HG02870 (cell line): ENCODE data around the gene CLDN34.

Experiments
- ATAC-seq: cut with Tn5 transposase; IDR thresholded peaks from one replicate; pipeline ENCODE4 v1.9.1; 2021; ENCODE audit warnings: mild to moderate bottlenecking, moderate library complexity; ENCODE audit not compliant: unreplicated experiment

CLDN34 gene, protein sequence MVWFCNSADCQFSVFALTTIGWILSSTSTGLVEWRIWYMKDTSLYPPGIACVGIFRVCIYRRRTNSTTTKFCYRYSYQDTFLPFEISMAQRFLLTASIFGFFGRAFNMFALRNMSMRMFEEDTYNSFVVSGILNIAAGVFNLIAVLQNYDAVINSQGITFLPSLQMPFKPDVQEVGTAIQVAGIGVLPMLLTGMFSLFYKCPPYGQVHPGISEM

DNA sequence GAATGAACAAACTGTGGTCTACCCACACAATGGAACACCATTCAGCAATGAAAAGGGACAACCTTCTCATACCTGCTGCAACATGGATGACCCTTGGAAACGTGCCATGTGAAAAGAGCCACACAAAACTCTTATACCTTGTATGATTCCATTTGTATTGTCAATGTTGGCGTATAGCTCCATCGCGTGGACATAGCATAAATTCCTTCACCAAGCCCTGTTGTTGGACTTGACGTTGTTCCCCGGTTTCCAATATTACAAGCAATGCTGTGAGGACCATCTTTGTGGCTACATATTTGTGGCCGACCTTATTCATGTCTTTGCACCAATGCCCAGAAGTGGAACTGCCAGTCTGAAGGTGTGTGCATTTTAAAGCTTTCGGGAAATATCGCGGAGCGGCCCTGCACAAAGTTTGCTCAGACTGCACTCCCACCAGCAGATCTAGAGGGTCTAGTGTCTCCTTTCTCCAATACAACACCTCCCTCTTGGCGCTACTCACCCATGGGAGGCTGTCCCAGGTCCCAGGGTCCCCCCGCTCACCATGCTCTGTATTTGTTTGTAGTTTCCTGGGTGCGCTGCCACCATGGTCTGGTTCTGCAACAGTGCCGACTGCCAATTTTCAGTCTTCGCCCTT is at the start of gene CLDN34:
Gene CLDN34, plus strand, starts transcription at position 584 of the 634 bp plus-strand sequence. Its CDS starts 0 bp downstream, at position 584.
- no peak for ATAC-seq

DNA sequence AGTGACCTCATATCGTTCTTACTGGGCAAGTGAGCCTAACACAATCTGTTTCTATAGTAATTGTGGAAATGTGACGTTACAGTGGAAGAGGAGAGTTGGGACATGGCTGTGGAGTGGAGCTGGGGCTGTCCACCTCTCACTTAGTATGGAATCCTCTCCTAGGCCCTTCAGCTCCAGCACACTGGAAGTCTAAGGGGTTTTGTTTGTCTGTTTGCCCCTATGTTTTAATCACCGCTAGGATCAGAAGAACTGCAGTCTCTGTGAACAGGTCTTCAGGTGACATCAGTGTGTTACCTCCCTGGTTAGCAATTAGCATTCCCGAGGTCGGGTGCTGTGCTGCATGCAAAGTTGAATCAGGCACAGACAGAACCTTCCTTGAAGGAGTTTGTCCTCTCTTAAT is 49.3 kb upstream of the CLDN34 start:
- no peak for ATAC-seq

DNA sequence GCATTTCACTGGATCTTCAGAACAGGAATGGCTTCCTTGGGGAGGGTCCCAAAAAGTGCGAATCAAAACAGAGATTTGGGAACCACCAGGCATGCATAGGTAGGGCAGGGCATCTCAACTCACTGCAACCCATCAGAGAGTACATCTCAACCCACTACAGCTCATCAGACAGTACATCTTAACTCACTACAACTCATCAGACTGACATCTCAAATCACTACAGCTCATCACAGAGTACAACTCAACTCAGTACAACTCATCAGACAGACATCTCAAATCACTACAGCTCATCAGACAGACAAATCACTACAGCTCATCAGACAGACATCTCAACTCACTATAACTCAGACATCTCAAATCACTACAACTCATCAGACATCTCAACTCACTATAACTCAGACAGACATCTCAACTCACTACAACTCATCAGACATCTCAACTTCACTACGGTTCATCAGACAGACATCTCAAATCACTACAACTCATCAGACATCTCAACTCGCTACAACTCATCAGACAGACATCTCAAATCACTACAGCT is 47.5 kb upstream of the CLDN34 start:
- ATAC-seq = no peak

DNA sequence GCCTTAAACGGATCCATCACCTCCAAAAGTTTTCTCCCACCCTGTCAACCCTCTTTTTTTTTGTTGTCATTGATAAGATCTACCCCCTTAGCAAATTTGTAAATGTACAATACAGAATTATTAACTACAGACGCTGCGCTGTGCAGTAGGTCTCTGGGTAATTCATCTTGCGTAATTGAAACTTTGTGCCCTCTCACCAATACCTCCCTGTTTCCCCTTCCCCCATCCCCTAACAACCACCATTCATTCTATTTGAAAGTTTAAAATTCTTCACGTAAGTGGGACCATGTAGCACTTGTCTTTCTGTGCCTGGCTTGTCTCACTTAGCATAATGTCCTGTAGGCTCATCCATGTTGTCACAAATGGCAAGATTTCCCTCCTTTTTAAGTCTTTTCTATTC is 45.8 kb upstream of the CLDN34 start:
- no peak for ATAC-seq

DNA sequence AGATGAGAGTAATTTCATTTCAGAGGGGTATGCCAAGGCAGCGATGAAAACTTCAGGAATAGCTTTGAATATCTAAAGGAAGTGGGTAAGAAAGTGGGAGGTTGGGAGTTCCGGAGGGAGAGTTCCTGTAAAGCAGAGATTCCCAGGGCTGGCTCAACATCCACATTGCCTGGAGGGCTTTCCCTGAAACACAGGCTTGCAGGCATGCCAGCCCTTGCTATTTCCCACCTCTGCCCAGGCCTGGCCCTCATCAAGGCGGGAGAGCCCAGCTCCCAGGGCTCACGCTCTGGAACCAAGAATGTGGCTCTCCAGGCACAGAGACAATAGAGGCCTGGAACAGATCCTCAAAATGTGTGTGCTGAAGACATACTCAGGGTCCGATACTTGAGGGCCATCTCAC is 43.8 kb upstream of the CLDN34 start:
- ATAC-seq = no peak

DNA sequence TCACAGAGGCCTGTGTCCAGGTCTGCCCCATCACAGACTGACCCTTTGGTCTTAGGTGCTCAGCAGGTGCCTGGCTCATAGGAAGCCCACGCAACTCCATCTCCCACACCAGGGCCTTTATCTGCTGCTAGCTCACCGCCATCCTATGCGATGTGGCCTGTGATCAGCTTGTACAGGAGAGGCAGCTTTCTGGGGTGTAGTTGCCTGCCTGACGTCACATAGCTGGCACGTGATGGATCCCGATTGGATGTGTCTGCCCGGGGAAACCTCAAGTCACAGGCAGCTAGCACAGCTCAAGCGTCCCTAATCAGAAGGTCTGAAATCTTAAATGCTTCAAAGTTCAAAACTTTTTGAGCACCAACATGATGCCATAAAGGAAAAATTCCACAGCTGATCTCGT is 41.2 kb upstream of the CLDN34 start:
- no peak for ATAC-seq

DNA sequence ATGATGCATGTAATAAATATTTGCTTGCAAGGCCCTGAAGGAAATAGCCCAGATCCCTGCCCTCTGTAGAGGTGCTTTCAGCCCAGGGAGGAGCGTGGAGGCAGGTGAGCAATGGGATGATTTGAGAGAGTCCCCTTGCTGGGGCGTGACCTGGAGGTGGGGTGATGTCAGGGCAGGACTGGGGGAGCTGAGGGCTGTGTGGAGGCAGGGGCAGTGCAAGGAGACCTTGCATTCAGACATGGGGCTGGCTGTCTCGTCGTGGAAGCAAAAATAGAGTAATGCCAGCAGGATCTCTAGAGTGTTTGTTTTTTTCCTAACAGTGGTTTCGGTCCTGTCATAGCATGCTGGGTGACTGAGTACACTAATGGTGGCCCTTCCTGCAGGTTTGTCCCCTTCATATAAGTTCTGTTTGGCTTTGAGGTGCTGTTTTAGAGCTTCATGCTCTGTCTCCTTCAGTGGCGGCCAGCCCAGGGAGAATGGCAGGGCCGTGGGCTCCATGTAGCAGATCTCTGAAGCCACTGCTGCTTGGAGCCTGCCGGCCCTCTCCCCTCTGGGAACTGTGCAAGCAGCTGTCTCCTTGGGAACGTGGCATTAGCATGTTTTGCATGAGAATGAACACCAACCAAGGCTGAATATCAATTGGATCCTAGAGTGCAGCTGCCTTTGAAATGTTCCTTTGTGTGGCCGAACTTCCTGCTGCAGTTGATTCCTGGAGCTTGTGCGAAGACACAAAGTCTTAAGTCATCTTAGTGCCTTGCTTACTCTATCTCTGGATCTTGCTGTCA is 39.3 kb upstream of the CLDN34 start:
- no peak for ATAC-seq

DNA sequence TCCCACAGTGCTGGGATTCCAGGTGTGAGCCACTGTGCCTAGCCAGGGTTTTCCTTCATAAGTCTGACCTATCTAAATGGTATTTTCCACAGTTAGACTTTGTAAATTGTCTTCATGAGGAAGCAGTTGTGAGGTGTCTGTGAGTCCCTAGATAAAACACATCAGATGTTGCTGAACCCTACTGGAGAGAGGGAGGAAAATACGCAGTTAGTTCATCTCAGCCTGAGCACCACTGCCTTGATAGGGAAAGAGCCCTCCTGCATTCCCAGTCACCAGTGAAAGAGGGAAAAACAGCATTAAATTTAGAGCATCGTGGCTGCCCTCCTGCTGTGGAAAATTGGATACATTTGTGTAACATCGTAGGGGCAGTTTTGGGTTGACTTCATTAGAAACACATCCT is 31.7 kb upstream of the CLDN34 start:
- ATAC-seq = no peak

DNA sequence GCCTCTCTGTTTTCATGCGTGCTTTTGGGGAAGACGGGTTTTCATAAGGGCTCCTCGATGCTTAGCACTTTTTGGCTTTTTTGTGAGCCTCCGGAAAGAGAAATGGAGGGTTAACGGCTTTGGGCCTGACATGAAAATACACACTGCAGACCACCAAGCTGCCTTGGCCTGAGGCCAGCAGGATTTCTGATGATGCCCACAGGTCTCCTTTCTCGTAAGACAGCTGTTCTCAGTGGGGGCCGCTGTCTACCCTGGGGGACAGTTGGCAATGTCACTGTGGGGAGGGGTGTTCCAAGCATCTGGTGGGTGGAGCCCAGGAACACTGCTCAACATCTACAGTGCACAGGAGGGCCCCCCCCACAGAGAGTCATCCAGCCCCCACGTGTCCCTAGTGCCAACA is 29.4 kb upstream of the CLDN34 start:
- ATAC-seq = no peak

DNA sequence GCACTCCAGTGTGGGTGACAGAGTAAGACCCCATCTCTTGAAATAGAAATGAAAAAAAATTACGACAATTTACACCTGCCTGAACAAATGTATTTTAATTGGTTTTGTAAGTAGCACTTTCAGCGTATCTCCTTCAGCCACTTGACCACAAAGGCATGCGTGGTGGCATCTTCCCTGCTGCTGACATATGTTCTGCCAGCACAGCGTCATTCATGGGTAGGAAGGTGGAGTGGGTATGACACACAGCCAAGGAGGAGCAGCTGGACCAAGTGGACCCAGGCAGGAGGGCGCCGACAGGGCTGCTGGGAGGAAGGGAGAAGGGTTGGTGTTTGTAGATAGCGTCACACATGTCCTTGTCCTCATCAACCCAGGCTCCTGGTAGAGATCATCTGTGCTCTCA is 28.6 kb upstream of the CLDN34 start:
- no peak for ATAC-seq

DNA sequence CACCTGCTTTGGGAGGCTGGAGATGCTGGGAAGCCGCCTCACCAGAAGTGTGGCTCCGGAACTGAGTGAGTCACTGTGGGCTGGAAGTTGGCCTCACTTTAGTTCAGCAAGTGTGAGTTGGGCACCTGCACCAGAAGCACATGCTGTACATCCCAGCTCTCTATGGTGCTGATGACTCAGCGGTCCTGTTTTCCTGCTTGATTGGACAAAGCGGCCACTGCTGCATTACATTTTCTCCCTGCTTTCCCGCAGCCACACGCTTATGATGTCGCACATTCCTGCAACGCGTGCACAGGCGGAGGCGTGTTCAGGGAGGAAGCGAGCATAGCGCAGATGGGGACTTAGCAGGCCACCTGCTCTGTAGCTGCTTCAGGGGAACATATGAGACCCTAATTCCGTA is 26.7 kb upstream of the CLDN34 start:
- ATAC-seq = no peak

DNA sequence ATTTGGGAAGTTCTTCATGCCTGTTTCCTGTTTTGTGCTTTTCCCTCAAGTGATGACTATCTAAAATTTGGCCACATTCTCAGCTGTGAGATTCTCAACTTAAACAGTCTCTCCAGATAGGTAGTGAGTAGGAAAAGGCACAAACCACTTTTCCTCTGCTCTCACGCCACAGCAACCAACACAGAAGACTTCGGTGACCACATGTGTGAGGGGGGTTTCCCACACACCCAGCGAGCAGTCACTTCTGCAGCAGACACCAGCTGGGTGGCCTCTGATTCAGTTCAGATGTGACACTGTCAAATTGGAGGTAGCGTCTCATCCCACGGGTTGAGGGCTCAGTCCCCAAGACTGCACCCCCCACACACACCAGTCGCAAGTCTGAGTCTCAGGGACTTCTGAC is 25.1 kb upstream of the CLDN34 start:
- ATAC-seq = peak; percentile 90

DNA sequence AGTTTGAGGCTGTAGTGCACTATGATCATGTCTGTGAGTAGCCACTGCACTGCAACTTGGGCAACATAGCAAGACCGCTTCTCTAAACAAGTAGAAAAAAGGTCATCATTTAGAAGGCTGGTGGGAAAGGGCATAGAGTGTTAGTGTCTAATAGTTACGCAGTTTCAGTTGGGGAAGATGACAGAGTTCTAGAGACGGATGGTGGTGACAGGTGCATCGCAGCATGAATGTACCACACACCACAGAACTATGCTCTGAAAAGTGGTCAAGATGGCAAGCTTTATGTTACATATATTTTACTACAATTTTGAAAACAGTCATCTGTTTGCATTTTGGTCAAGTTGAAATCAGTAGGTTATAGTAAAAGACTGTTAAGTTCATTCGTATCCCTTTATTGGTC is 23.7 kb upstream of the CLDN34 start:
- peak; percentile 25 for ATAC-seq

DNA sequence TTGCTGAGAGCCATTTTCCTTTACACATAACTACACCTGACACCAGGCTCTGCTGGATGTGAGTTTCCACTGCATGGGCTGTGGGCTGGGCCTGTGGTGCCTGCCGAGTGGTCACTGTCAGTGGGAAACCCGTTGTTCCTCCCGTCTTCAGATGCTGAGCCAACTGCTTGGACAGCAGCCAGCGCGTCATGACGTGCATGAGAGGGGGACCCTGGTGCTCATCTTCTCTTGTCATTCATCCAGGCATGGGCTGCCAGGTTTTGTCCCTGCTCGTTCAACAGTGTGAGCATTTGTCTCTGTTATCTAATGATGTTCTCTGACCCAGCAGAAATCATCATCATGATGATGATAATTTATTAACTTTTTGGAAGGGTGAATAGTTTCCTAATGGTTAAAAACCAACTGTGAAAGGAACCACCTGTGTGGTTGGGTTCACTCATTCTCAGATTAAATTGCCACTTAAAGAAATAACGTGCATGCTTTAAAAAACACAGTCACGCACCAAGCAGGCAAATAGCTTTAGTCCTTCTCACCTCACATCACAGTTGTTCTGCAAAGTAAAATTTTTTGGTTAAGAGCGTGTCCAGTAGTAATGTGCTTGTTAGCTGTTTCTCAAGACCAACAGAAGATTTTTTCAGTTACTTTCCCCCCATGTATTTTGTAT is 19.9 kb upstream of the CLDN34 start:
- no peak for ATAC-seq

DNA sequence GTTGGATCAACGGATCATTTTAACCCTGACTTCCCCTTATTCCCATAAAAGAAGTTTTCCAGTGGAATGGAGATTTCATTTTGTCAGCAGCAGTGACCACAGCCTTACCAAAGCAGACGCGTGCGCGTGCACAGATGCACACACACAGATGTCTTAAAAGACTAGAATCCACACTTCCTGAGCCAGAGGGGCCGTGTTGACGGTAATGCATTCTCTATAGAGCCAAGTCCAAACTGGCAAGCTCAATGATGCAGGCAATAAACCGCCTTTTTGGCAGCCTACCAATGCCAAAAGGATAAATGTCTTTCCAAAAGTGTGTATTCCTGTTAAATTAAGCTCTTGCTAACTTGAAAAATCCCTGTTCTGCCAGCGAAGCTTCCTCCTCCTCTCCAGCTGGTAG is 18.8 kb upstream of the CLDN34 start:
- ATAC-seq = no peak

DNA sequence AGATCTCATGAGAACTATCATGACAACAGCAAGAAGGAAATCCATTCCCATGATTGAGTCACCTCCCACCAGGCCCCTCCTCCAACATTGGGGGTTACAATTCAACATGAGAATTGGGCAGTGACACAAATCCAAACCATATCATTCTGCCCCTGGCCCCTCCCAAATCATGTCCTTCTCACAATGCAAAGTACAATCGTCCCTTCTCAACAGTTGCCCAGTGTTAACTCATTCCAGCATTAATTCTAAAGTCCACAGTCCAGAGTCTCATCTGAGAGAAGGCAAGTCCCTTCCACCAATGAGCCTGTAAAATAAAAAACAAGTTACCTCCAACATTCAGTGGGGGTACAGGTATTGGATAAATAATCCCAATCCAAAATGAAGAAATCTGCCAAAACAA is 14.9 kb upstream of the CLDN34 start:
- no peak for ATAC-seq

DNA sequence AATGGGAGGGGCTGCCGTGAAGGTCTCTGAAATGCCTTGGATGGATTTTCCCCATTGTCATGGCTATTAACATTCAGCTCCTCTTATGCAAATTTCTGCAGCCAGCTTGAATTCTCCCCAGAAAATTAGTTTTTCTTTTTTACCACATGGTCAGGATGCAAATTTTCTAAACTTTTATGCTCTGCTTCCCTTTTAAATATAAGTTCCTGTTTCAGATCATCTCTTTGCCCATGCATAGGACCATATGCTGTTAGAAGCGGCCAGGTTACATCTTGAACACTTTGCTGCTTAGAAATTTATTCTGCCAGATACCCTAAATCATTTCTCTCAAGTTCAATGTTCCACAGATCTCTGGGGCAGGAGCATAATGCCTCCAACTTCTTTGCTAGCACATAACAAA is 13.8 kb upstream of the CLDN34 start:
- no peak for ATAC-seq

DNA sequence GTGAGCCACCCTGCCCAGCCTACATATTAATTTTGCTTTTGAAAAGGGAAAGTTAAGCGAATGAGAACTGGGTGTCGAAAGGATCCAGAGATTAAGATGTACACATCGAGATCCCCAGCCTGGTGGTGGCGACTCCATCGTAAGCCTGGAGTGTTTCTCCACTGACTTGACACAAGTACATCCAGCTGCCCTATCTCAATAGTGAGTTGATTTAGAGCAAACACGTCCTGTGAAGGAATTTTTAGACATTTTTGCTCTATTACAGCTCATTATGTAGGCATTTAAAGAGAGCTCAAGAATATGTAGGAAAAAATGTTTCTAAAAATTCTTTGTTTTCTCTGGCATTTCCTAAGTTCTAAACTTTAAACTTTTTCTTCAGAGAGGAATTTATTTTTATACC is 11.7 kb upstream of the CLDN34 start:
- ATAC-seq = no peak

DNA sequence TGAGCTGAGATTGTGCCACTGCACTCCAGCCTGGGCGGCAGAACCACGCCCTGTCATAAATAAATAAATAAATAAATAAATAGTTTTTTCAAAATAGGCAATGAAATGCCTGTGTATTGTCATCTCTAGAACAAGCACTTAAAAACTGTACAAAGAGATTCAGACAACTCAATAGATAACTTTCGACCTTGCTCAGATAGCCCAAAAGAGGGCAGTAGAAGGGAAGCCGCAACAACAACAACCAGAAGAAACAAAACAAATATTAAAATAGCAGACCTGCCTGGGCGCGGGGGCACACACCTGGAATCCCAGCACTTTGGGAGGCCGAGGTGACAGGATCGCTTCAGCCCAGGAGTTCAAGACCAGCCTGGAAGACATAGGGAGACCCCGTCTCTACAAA is 9.4 kb upstream of the CLDN34 start:
- ATAC-seq = no peak

DNA sequence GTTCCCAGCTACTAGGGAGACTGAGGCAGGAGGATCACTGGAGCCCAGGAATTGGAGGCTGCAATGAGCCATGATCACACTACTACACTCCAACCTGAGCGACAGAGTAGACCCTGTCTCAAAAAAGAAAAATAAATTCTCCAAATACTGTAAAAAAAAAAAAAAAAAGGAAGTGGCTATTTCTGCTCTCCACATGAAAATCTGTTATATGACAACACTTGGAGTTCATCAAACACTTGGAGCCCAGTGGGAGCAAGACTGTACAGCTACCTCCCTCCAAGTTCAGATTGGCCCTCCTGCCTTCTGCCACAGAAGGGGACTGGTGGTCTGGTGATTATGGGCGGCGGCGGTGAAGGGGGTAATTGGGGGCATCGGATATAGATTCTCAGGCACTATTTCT is 9.0 kb upstream of the CLDN34 start:
- ATAC-seq = no peak

DNA sequence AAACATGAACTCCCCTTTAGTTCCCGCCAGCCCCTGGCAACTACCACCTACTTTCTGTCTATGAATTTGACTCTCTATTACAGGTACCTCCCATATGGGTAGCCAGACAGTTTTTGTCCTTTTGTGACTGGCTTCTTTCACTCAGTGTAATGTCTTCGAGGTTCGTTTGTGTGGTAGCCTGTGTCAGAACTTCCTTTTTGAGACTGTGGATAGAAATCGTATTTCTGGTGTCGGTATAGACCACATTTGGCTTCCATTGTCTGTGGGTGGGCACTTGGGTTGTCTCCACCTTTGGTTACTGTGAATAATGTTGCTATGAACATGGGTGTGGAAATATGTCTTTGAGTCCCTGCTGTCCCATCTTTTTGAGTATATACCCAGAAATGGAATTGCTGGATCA is 5.4 kb upstream of the CLDN34 start:
- ATAC-seq = no peak
